Stimulated activated CD8-positive, alpha-beta memory T cell treated with anti-CD3 and anti-CD28 coated beads, Interleukin-7, amount 100 ng/mL, for 24 hours (primary cell): Measurements from ENCODE around the gene CMC4.

Experiments used
- DNase-seq: peaks from one replicate; pipeline ENCODE4 v3.0.0-alpha.2; 2020; ENCODE audit warnings: low read depth

The CMC4 gene

GRCh38 chrX:155053656-155054055 lies 17.3 kb downstream of the CMC4 start:
- DNase-seq, result no peak

- DNase-seq, result no peak
These were observed 18.0 kb downstream of the CMC4 start for GRCh38 chrX:155052738-155053498.

DNA sequence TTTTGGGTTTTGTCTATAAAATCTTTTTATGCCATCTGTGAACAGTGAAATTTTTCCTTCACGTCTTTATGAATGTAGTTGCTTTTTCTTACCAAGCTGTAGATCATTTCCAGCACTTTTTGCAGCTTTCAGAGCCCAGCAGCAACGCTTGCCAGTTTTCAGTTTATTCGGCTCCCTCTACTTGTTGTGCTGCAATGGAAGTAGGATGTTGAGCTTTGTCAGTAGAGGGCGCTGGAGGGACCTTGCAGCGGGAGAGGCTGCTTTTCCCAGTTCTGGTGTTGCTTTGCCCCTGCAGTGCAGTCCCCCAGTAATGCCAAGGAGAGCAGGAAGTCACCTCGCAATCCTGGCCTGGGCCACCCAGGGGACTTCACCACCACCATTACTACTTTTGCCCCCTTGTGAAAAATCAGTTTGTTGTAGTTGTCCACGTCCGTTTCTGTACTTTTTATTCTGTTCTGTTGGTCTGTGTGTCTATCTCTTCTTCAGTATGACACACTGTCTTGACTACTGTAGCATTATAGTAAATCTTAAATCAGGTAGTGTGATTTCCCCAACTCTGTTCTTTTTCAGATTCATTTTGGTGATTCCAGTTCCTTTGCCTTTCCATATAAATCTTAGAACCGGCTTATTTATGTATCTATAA lies 21.8 kb downstream of the CMC4 start:
- no peak for DNase-seq

DNA sequence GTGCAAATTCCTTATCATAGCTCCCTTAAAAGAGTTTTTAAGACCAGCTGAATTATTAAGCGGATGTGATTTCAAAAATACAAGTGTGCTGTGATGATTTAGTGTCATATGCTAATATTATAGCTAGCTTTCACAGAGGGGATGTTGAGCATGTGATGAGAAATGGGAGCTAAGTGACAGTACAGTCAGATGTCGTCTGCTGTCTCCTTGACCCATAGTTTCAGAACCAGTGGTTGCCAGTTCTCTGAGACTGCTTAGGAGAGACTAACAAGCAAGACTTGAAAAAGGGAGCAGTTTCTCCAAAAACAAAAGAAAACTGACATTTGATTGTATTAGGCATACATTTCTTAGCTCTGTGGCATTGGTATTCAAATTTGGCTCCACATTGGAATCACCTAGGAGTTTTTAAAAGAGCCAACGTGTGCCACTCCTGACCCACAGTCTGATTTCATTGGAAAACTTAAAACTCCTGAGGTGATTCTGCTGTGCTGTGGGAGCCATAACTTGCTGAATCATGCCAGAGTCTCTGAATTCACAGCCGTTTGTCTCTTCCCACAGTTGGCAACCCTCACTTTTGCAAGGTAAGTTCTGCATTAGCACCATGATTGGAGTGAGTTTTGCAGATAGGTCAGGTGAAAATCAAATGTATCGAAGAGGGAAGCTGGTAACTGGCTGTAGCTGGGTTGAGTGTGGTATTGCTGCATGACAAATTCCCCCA lies 24.0 kb downstream of the CMC4 start:
- DNase-seq, result no peak

GRCh38 chrX:155046129-155046810 lies 24.7 kb downstream of the CMC4 start:
- DNase-seq, result no peak

DNA sequence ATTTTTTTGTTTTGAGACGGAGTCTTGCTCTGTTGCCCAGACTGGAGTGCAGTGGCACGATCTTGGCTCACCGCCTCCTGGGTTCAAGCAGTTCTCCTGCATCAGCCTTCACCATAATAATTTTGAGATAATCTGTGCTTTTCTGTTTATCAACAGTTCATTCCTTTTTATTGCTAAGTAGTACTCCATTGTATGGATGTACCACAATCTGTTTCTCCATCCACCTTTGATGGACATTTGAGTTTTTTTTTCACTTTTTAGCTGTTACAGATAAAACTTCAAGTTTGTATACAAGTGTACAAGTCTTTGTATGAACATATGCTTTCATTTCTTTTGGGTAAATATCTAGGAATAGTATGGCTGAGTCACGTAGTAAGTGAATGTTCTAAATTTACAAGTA lies 35.2 kb downstream of the CMC4 start:
- DNase-seq, result no peak

- DNase-seq, result no peak
These were observed 39.3 kb downstream of the CMC4 start for GRCh38 chrX:155031657-155032056.

DNA sequence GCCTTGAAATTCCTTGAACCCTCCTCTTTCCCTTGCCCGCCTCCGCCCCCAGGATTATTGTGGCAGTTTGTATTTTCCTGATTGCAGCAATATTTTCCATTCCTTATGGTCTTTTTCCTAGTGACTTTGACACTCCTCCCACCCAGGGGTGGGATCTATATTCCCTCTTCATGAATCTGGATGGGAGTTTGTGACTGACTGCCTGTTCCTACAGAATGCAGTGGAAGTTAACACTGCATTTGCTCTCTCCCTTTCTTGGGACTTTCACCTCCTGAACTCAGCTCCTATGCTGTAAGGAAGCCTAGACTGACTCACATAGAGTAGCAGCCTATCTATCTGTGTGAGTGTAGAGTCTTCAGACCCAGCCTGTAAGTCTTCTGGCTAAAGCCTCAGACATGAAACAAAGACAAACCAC lies 42.1 kb downstream of the CMC4 start:
- no peak for DNase-seq

DNA sequence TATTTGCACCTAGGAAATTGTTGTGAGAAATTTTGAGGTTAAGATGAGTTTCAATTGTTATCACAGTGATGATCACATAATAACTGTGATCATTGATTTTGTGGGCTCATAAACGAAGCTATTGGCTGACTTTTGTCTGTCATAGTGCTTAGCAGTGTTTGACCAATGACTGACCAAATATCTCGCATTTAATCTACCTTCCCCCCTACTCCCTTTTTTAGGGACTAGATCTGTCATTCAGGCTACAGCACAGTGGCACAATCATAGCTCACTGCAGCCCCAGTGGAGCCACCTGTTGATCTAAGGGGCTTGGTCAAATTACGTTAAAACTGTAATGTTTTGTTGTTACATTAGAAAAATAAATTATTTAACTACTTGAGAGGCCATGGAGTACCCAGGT lies 42.8 kb downstream of the CMC4 start:
- no peak for DNase-seq

GRCh38 chrX:155027509-155028066 lies 43.3 kb downstream of the CMC4 start:
- no peak for DNase-seq

DNA sequence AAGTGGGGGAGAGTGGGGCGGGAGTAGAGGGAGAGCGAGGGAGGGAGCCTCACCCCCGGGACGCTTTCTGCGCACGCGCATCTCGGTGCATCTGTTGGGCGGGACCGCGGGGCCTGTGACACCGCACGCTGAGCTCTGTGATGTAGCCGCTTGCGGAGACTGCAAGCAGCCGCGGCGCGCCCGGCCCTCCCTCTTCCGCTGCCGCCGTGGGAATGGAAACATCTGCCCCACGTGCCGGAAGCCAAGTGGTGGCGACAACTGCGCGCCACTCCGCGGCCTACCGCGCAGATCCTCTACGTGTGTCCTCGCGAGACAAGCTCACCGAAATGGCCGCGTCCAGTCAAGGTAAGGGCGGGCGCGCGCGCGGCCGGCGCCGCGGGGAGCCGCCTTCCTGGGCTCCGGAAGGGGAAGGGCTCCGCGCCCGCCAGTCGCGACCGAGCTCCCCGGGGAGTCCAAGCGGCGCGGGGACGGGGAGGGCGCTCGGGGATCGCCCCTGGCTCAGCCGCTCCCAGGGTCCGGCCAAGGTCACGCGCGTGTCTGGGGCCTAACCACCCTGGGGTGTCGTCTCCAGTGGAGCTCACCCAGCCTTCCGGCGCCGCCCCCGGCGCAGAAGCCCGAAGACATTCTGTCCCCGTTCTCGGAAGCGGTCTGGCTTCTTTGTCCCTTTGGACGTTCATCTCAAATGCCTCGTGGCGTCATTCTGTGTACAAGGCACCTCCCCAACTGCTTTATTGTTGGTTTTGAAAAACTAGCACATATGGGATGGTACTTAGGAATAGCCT lies 44.0 kb downstream of the CMC4 start, which contains the start of gene FUNDC2:
FUNDC2 (plus strand) TSS at position 118 of the 782 bp plus-strand sequence; CDS start at position 213, 95 bp downstream.
- peak; percentile 80 for DNase-seq

- no peak for DNase-seq
These were observed 44.6 kb downstream of the CMC4 start for GRCh38 chrX:155026420-155026726.

DNA sequence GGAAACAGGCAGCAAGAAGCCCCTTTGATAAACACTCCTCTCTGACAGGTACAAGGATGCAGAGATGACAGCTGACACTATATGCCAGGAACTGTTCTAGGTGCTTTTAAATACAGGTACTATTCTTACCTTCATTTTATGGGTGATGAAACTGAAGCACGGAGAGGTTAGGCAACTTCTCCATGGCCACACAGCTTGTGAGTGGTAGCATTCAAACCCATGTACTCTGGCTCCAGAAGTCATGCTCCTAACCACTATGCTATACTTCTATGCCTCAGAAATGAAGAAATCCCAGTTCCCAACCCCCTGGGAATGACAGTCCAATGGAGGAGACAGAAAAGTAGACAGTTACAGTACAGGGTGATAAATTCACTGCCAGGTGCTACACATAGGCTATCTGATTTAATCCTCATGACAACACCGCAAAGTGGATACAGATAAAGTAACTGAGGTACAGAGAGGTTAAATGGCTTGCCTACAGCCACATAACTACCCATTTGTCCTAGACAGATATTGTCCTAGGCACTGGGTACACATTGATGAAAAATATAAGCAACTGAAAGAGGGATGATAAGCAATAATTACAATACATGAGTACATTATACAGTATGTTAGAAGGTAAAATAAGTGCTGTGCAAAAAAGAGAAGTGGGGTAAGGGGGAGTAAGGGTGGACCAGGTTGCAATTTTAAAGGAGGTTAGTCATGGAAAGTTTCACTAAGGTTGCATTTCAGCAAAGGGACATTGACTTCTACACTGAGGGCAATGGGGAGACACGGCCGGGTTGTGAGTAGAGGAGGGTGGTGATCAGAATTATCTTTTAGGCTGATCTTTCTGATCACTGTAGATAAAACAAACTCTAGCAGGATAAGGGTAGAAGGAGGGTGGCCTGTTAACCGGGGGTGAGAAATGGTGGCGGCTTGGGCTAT lies 46.8 kb downstream of the CMC4 start:
- no peak for DNase-seq

- no peak for DNase-seq
These were observed 48.4 kb downstream of the CMC4 start, which contains the start of gene F8 for GRCh38 chrX:155022585-155022984. TSS of gene F8 (minus strand) at chrX:155022723. CDS start at chrX:155022552, 171 bp downstream.

- no peak for DNase-seq
These were observed 50.3 kb downstream of the CMC4 start for GRCh38 chrX:155020591-155020990.
